Stomach (tissue), 4 donors: ENCODE data around the gene NDUFB2.

ENCODE experiments used
- POLR2A ChIP-seq, 4 donors: fragments of 450-650 bp; IDR thresholded peaks; one replicate each; pipeline ENCODE4 v1.6.1; 2016; ENCODE audit warnings: antibody characterized with exemption in 4 of 4, control low read depth in 2 of 4, mild to moderate bottlenecking in 1 of 4, moderate library complexity in 1 of 4
- TF ChIP-seq, protein P1 (sequence below), 7 experiments: fragments of 450-650 bp in 4 of 7; fragments of 200-600 bp in 3 of 7; sonication (generic) in 3 of 7; IDR thresholded peaks; one replicate each; pipeline ENCODE4 v1.5.1; 2016 to 2019; ENCODE audit warnings: antibody characterized with exemption in 7 of 7, control low read depth in 2 of 7, mild to moderate bottlenecking in 1 of 7

DNA sequence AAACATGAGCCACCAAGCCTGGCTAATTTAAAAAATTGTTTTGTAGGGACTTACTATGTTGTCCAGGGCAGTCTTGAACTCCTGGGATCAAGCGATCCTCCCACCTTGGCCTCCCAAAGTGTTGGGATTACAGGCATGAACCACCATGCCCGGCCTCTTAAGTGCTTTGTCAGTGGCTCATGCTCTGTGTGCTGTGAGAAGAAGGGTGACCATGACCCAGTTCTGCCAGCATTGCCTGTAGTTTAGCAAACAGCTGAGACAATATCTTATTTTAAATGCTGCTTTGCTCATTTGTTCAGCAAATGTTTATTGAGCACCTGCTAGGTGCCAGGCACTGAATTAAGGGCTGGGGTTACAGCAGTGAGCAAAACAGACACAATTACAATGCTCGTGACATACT, 14.7 kb upstream of the NDUFB2 start:
- TF ChIP-seq, protein P1, sequence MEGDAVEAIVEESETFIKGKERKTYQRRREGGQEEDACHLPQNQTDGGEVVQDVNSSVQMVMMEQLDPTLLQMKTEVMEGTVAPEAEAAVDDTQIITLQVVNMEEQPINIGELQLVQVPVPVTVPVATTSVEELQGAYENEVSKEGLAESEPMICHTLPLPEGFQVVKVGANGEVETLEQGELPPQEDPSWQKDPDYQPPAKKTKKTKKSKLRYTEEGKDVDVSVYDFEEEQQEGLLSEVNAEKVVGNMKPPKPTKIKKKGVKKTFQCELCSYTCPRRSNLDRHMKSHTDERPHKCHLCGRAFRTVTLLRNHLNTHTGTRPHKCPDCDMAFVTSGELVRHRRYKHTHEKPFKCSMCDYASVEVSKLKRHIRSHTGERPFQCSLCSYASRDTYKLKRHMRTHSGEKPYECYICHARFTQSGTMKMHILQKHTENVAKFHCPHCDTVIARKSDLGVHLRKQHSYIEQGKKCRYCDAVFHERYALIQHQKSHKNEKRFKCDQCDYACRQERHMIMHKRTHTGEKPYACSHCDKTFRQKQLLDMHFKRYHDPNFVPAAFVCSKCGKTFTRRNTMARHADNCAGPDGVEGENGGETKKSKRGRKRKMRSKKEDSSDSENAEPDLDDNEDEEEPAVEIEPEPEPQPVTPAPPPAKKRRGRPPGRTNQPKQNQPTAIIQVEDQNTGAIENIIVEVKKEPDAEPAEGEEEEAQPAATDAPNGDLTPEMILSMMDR (IDR thresholded peaks at IDR 0.05), result no peak
- no peak for TF ChIP-seq POLR2A (IDR thresholded peaks at IDR 0.05)
